ENCODE data around the gene IL10RA.

IL10RA gene

DNA sequence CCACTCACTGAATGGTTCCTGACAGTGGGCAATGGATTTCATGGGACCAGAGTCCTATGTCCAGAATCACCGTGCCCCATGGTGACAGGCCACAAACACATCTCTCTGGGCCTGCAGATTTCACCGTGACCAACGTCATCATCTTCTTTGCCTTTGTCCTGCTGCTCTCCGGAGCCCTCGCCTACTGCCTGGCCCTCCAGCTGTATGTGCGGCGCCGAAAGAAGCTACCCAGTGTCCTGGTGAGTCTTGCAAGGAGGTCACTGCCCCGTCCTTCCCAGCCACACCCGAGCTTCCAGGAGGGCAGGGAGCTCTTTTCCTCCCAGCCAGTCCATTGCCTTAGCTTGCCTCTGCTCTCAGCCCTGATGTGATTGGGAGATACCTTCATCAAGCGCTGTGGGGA, 9.3 kb downstream of the IL10RA start:
- H2AFZ ChIP-seq (ENCODE audit: low read length) = no peak overlapping the region
- peaks cover 36% of the 10 kb centered on the region for H3K79me2 ChIP-seq (ENCODE audit: low read length)
- peaks cover 30% of the 10 kb centered on the region for H3K4me1 ChIP-seq (ENCODE audit: low read length)
- H3K4me3 ChIP-seq (ENCODE audit: low read length) = no peak overlapping the region
- DNase-seq = no peak
- no peaks in the 10 kb centered on the region for H3K9me2 ChIP-seq (replicated peaks; ENCODE audit: insufficient read depth, low read length)
- H3K9me3 ChIP-seq (replicated peaks; ENCODE audit: insufficient read depth, low read length) = no peaks in the 10 kb centered on the region
- no peaks in the 10 kb centered on the region; the same call in 1 of the 2 replicates for H3F3A ChIP-seq (ENCODE audit: insufficient read depth, low read length)
- no peak overlapping the region for H3K4me2 ChIP-seq (ENCODE audit: low read depth, low read length)
- H3K27me3 ChIP-seq (replicated peaks; ENCODE audit: insufficient read depth, low read length) = no peaks in the 10 kb centered on the region
- TF ChIP-seq CTCF (IDR thresholded peaks at IDR 0.05; ENCODE audit: low read length) (no peak), EZH2 (optimal IDR thresholded peaks at IDR 0.05; ENCODE audit: low read depth, low read length) (no peak), EZH2phosphoT487 (IDR thresholded peaks at IDR 0.05; ENCODE audit: low read length) (no peak)
- H3K9ac ChIP-seq (ENCODE audit: low read length) = no peak overlapping the region
- peaks cover 45% of the 10 kb centered on the region for H3K36me3 ChIP-seq (replicated peaks; ENCODE audit: insufficient read depth, low read length)
- 0 out of 2 replicates have a peak, but pooled peaks cover 2% of the 10 kb centered on the region for H4K20me1 ChIP-seq (ENCODE audit: insufficient read depth, low read length)
- no peak overlapping the region for H3K27ac ChIP-seq (ENCODE audit: low read length)

DNA sequence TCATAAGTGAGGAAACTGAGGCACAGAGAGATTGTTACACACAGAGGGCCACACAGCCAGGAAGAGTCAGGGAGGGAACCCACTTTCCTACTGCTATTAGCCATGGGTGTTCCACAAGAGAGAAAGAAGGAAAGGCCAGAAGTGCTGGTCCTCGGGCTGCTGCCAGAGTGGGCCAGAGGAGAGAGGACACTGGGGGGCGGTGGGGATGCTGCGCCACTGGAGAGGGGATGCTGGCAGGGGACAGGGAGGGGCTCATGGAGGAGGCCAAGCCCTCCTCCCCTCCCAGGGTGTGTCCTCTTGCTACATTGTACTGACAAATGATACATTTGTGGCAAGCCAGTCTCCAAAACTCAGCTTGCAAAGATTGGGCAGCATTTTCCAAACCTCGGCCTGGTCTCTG, 9.9 kb downstream of the IL10RA start:
- no peak for TF ChIP-seq EZH2 (optimal IDR thresholded peaks at IDR 0.05; ENCODE audit: low read depth, low read length)
- TF ChIP-seq EZH2phosphoT487 (IDR thresholded peaks at IDR 0.05; ENCODE audit: low read length) = no peak
- no peak for TF ChIP-seq CTCF (IDR thresholded peaks at IDR 0.05; ENCODE audit: low read length)
- no peak overlapping the region for H3K9ac ChIP-seq (ENCODE audit: low read length)
- H3K4me1 ChIP-seq (ENCODE audit: low read length) = peaks cover 36% of the 10 kb centered on the region
- H2AFZ ChIP-seq (ENCODE audit: low read length) = no peak overlapping the region
- no peaks in the 10 kb centered on the region for H3K9me3 ChIP-seq (replicated peaks; ENCODE audit: insufficient read depth, low read length)
- H3F3A ChIP-seq (ENCODE audit: insufficient read depth, low read length) = peaks cover 2% of the 10 kb centered on the region; the same call in 1 of the 2 replicates
- H4K20me1 ChIP-seq (ENCODE audit: insufficient read depth, low read length) = 0 out of 2 replicates have a peak, but pooled peaks cover 2% of the 10 kb centered on the region
- H3K4me3 ChIP-seq (ENCODE audit: low read length) = no peak overlapping the region
- H3K79me2 ChIP-seq (ENCODE audit: low read length) = peaks cover 33% of the 10 kb centered on the region
- H3K9me2 ChIP-seq (replicated peaks; ENCODE audit: insufficient read depth, low read length) = no peaks in the 10 kb centered on the region
- no peaks in the 10 kb centered on the region for H3K27me3 ChIP-seq (replicated peaks; ENCODE audit: insufficient read depth, low read length)
- H3K27ac ChIP-seq (ENCODE audit: low read length) = no peak overlapping the region
- no peak for DNase-seq
- peaks cover 45% of the 10 kb centered on the region for H3K36me3 ChIP-seq (replicated peaks; ENCODE audit: insufficient read depth, low read length)
- H3K4me2 ChIP-seq (ENCODE audit: low read depth, low read length) = no peak overlapping the region

- Histone ChIP-seq H3F3A (ENCODE audit: insufficient read depth, low read length) (peaks cover 5% of the 10 kb centered on the region; the same call in 1 of the 2 replicates), H3K36me3 (replicated peaks; ENCODE audit: insufficient read depth, low read length) (peaks cover 40% of the 10 kb centered on the region), H3K9me3 (replicated peaks; ENCODE audit: insufficient read depth, low read length) (no peaks in the 10 kb centered on the region), H3K27me3 (replicated peaks; ENCODE audit: insufficient read depth, low read length) (no peaks in the 10 kb centered on the region), H3K9ac (ENCODE audit: low read length) (no peak overlapping the region), H3K4me3 (ENCODE audit: low read length) (no peak overlapping the region), H2AFZ (ENCODE audit: low read length) (no peak overlapping the region), H4K20me1 (ENCODE audit: insufficient read depth, low read length) (0 out of 2 replicates have a peak, but pooled peaks cover 2% of the 10 kb centered on the region), H3K4me2 (ENCODE audit: low read depth, low read length) (no peak overlapping the region), H3K79me2 (ENCODE audit: low read length) (peaks cover 21% of the 10 kb centered on the region), H3K4me1 (ENCODE audit: low read length) (peaks cover 35% of the 10 kb centered on the region), H3K27ac (ENCODE audit: low read length) (no peak overlapping the region), H3K9me2 (replicated peaks; ENCODE audit: insufficient read depth, low read length) (no peaks in the 10 kb centered on the region)
- TF ChIP-seq EZH2 (optimal IDR thresholded peaks at IDR 0.05; ENCODE audit: low read depth, low read length) (no peak), CTCF (IDR thresholded peaks at IDR 0.05; ENCODE audit: low read length) (no peak), EZH2phosphoT487 (IDR thresholded peaks at IDR 0.05; ENCODE audit: low read length) (no peak)
- no peak for DNase-seq
Measured at GRCh38 chr11:117997406-117997805, 11.2 kb downstream of the IL10RA start.

All from MM.1S (cell line).